Liver (tissue), 9 donors: ENCODE results near the gene UCK2. TPM values are rescaled to one million over a fixed set of nuclear protein-coding genes. Genes with fewer than 3 reads are reported as not detected.
A peak's percentile ranks its signal among the peaks of the same experiment; 100 is the strongest.

Experiments used
- DNase-seq: peaks from one replicate; pipeline ENCODE4 v3.0.0-alpha.2; 2017; ENCODE audit warnings: low spot score
- H3K27ac ChIP-seq, 2 donors: one replicate each; pipeline ENCODE4 v1.7.0; 2013; ENCODE audit warnings: inconsistent platforms in 2 of 2, low read length in 2 of 2, control low read depth in 1 of 2, low read depth in 1 of 2, mild to moderate bottlenecking in 1 of 2
- H3K27me3 ChIP-seq, 4 donors: one replicate each; pipeline versions ENCODE4 v1.6.1 to v1.7.0; 2013; ENCODE audit warnings: low read length in 3 of 4, inconsistent platforms in 1 of 4, mild to moderate bottlenecking in 1 of 4, moderate library complexity in 1 of 4; ENCODE audit not compliant: control insufficient read depth in 4 of 4, insufficient read depth in 4 of 4
- H3K36me3 ChIP-seq, 4 donors: one replicate each; pipeline versions ENCODE4 v1.6.1 to v1.7.0; 2013; ENCODE audit warnings: low read length in 3 of 4, mild to moderate bottlenecking in 3 of 4, low read depth in 1 of 4, moderate library complexity in 1 of 4; ENCODE audit not compliant: control insufficient read depth in 4 of 4, insufficient read depth in 3 of 4
- H3K4me1 ChIP-seq, 4 donors: one replicate each; pipeline versions ENCODE4 v1.6.1 to v1.7.0; 2013; ENCODE audit warnings: low read length in 3 of 4, mild to moderate bottlenecking in 3 of 4, moderate library complexity in 1 of 4; ENCODE audit not compliant: control insufficient read depth in 4 of 4, insufficient read depth in 4 of 4
- H3K4me3 ChIP-seq, 3 donors: one replicate each; pipeline versions ENCODE4 v1.6.1 to v1.7.0; 2013; ENCODE audit warnings: low read length in 3 of 3, control low read depth in 1 of 3, low read depth in 1 of 3, mild to moderate bottlenecking in 1 of 3
- H3K9ac ChIP-seq, 2 donors: one replicate each; pipeline ENCODE4 v1.7.0; 2013; ENCODE audit warnings: low read length in 2 of 2, mild to moderate bottlenecking in 2 of 2, moderate library complexity in 2 of 2, control low read depth in 1 of 2, low read depth in 1 of 2
- H3K9me3 ChIP-seq, 4 donors: one replicate each; pipeline versions ENCODE4 v1.6.1 to v1.7.0; 2013; ENCODE audit warnings: low read length in 3 of 4; ENCODE audit not compliant: control insufficient read depth in 4 of 4
- ATF3 ChIP-seq: IDR thresholded peaks from 2 replicates; pipeline ENCODE4 v1.6.1; 2016; ENCODE audit warnings: antibody characterized with exemption
- CTCF ChIP-seq: fragments of 150-350 bp; IDR thresholded peaks from 2 replicates; pipeline ENCODE4 v1.5.1; 2017; ENCODE audit warnings: improper control_type of control experiment, low read depth, low read length; ENCODE audit not compliant: missing input control
- EGR1 ChIP-seq, 2 donors: IDR thresholded peaks; 2 replicates each; pipeline ENCODE4 v1.6.1; 2016 to 2018; ENCODE audit warnings: antibody characterized with exemption in 2 of 2, low read depth in 2 of 2
- HNF4G ChIP-seq: IDR thresholded peaks from 2 replicates; pipeline ENCODE4 v1.6.1; 2016; ENCODE audit warnings: antibody characterized with exemption
- JUND ChIP-seq, 2 donors: IDR thresholded peaks; 2 replicates each; pipeline ENCODE4 v1.6.1; 2016; ENCODE audit warnings: antibody characterized with exemption in 2 of 2
- MAX ChIP-seq: IDR thresholded peaks from 2 replicates; pipeline ENCODE4 v1.6.1; 2016; ENCODE audit warnings: antibody characterized with exemption
- NR2F2 ChIP-seq: IDR thresholded peaks from 2 replicates; pipeline ENCODE4 v1.6.1; 2016; ENCODE audit warnings: antibody characterized with exemption
- RAD21 ChIP-seq, 2 donors: IDR thresholded peaks; 2 replicates each; pipeline ENCODE4 v1.6.1; 2016; ENCODE audit warnings: antibody characterized with exemption in 2 of 2, mild to moderate bottlenecking in 2 of 2
- RXRA ChIP-seq, 2 donors: IDR thresholded peaks; 2 replicates each; pipeline ENCODE4 v1.6.1; 2017 to 2018; ENCODE audit warnings: antibody characterized with exemption in 2 of 2, mild to moderate bottlenecking in 1 of 2
- SP1 ChIP-seq: IDR thresholded peaks from 2 replicates; pipeline ENCODE4 v1.6.1; 2018; ENCODE audit warnings: antibody characterized with exemption, mild to moderate bottlenecking
- TAF1 ChIP-seq: conservative IDR thresholded peaks from 2 replicates; pipeline ENCODE4 v1.6.1; 2016; ENCODE audit warnings: antibody characterized with exemption, mild to moderate bottlenecking
- YY1 ChIP-seq: IDR thresholded peaks from 2 replicates; pipeline ENCODE4 v1.6.1; 2016; ENCODE audit warnings: antibody characterized with exemption, mild to moderate bottlenecking
- ZBTB33 ChIP-seq: IDR thresholded peaks from 2 replicates; pipeline ENCODE4 v1.6.1; 2016; ENCODE audit warnings: antibody characterized with exemption
- WGBS: extraction: QIAGEN DNeasy Blood & Tissue Kit; methylation state at CpG from one replicate; pipeline ENCODE4 v1.1.7; 2013; 5-methylcytosine and 5-hydroxymethylcytosine counted together
- polyA plus RNA-seq, 2 donors: library from polyadenylated mRNA; stranded (reverse) in 1 of 2; unstranded in 1 of 2; fragments of 200-250 nt in 1 of 2; fragments of >200 nt in 1 of 2; fragmentation: Nextera tagmentation in 1 of 2; extraction: Ambion mirVana in 1 of 2; gene quantifications; one replicate each; pipeline versions ENCODE4 v1.2.1 to v1.2.3, GENCODE V29; 2013 to 2015
- total RNA-seq, 2 donors: library from RNA; depleted of rRNA; stranded (reverse); fragments of >200 nt; gene quantifications; one replicate each; pipeline ENCODE4 v1.2.3, GENCODE V29; 2014
- donor health status: healthy.
- donor health status: healthy.
- donor health status: healthy.
- donor health status: healthy.
- donor health status: healthy.

The UCK2 gene
- total and polyA plus RNA-seq, 4 donors, result 8.9 to 25.5 (median 17.3) TPM

GRCh38 chr1:165900576-165901380 is 73.4 kb downstream of the UCK2 start:
- no peak for DNase-seq
- Histone ChIP-seq H3K27me3 (no peaks in the 10 kb centered on the region), H3K9ac (no peak overlapping the region), H3K4me3 (no peak overlapping the region), H3K36me3 (peaks cover 1 to 7% (median 5%) of the 10 kb centered on the region in 4 donors), H3K4me1 (peaks cover 0 to 14% (median 6%) of the 10 kb centered on the region in 4 donors), H3K27ac (no peak overlapping the region), H3K9me3 (no peaks in the 10 kb centered on the region)
- TF ChIP-seq HNF4G (no peak), ATF3 (no peak), RAD21 (IDR thresholded peaks at IDR 0.05) (peak in 1 of 2 donors; percentile 26), NR2F2 (peak; percentile 88), SP1 (peak; percentile 10), ZBTB33 (no peak)
- 67% methylated on average over 22 of the region's 22 CpGs for WGBS

GRCh38 chr1:165902565-165902964 is 75.2 kb downstream of the UCK2 start:
- WGBS, result 98% methylated on average over 4 of the region's 4 CpGs
- no peak overlapping the region for H3K27ac ChIP-seq
- no peaks in the 10 kb centered on the region for H3K9me3 ChIP-seq
- H3K4me1 ChIP-seq, result peaks cover 0 to 14% (median 7%) of the 10 kb centered on the region in 4 donors
- H3K36me3 ChIP-seq, result peaks cover 0 to 6% (median 4%) of the 10 kb centered on the region in 4 donors
- DNase-seq, result no peak
- H3K27me3 ChIP-seq, result no peaks in the 10 kb centered on the region
- no peak for TF ChIP-seq ZBTB33
- no peak for TF ChIP-seq TAF1
- no peak for TF ChIP-seq MAX
- no peak for TF ChIP-seq EGR1 (IDR thresholded peaks at IDR 0.05; ENCODE audit: low read depth in 2 of 2)
- no peak for TF ChIP-seq CTCF
- TF ChIP-seq RXRA (IDR thresholded peaks at IDR 0.05), result no peak
- no peak for TF ChIP-seq YY1
- no peak for TF ChIP-seq SP1
- no peak for TF ChIP-seq JUND (IDR thresholded peaks at IDR 0.05)
- no peak overlapping the region for H3K4me3 ChIP-seq
- no peak overlapping the region for H3K9ac ChIP-seq
